B cell (primary cell): ENCODE data around the gene PLRG1. TPM values are rescaled to one million over a fixed set of nuclear protein-coding genes. Genes with fewer than 3 reads are reported as not detected.
"Not testable (repeated sequence)": the region's sequence is repeated elsewhere in the genome, so short reads cannot be mapped to it uniquely, and the experiment has no call there.

Experiments used
- ATAC-seq: fragments of 200-7000 bp; cut with Tn5 transposase; one replicate; pipeline ENCODE4 v1.10.0; 2021; ENCODE audit warnings: low read depth, mild to moderate bottlenecking, moderate number of reproducible peaks, moderate library complexity
- CTCF ChIA-PET: fragments of 350-600 bp; sonication (Branson Sonifier 250); formaldehyde crosslinking; loops from one replicate; lab custom pipeline; 2021; ENCODE audit warnings: antibody characterized with exemption, inconsistent platforms; lab: Charles Lee
- POLR2A ChIA-PET: fragments of 350-600 bp; sonication (Branson Sonifier 250); formaldehyde crosslinking; loops from one replicate; lab custom pipeline; 2021; ENCODE audit warnings: antibody characterized with exemption; lab: Charles Lee
- DNase-seq: peaks from one replicate; pipeline ENCODE4 v3.0.0; 2013
- H2AFZ ChIP-seq: 2 replicates; pipeline ENCODE4 v1.6.1; 2012; ENCODE audit warnings: mild to moderate bottlenecking, low read depth, low read length; ENCODE audit not compliant: insufficient read depth, poor library complexity, severe bottlenecking
- H3K27ac ChIP-seq, 2 donors: 1 replicate in 1 of 2; 2 replicates in 1 of 2; pipeline ENCODE4 v1.5.1; 2012 to 2013; ENCODE audit warnings: low read length in 2 of 2, mild to moderate bottlenecking in 2 of 2, moderate library complexity in 1 of 2
- H3K27me3 ChIP-seq, 4 experiments: fragments of 200-600 bp in 1 of 4; sonication (generic) in 1 of 4; replicated peaks in 1 of 4; 1 replicate in 2 of 4; 2 replicates in 2 of 4; pipeline versions ENCODE4 v1.6.1 to v1.7.0; 2013 to 2016; ENCODE audit warnings: low read length in 3 of 4, mild to moderate bottlenecking in 2 of 4, mixed read lengths in 1 of 4, moderate library complexity in 1 of 4; ENCODE audit not compliant: insufficient read depth in 4 of 4, control insufficient read depth in 3 of 4; ENCODE audit errors: control extremely low read depth in 1 of 4
- H3K36me3 ChIP-seq, 2 experiments: replicated peaks in 1 of 2; 1 replicate in 1 of 2; 2 replicates in 1 of 2; pipeline versions ENCODE4 v1.6.1 to v1.7.1; 2013; ENCODE audit warnings: low read length in 1 of 2; ENCODE audit not compliant: insufficient read depth in 2 of 2, control insufficient read depth in 1 of 2; ENCODE audit errors: control extremely low read depth in 1 of 2, extremely low read depth in 1 of 2
- H3K4me1 ChIP-seq, 2 donors: fragments of 200-600 bp in 1 of 2; sonication (generic) in 1 of 2; 1 replicate in 1 of 2; 2 replicates in 1 of 2; pipeline versions ENCODE4 v1.5.1 to v1.6.1; 2013 to 2017; ENCODE audit warnings: low read length in 2 of 2; ENCODE audit not compliant: control insufficient read depth in 2 of 2, insufficient read depth in 2 of 2
- H3K4me2 ChIP-seq: replicated peaks from 2 replicates; pipeline ENCODE3; 2012; ENCODE audit warnings: mild to moderate bottlenecking, low read depth, low read length; ENCODE audit not compliant: poor library complexity, severe bottlenecking
- H3K4me3 ChIP-seq, 5 experiments: fragments of 200-600 bp in 1 of 5; sonication (generic) in 1 of 5; 1 replicate in 3 of 5; 2 replicates in 2 of 5; pipeline versions ENCODE4 v1.5.1 to v1.7.0; 2011 to 2016; ENCODE audit warnings: low read length in 4 of 5, mild to moderate bottlenecking in 4 of 5, low read depth in 2 of 5, control low read depth in 1 of 5, moderate library complexity in 1 of 5; ENCODE audit not compliant: insufficient read depth in 1 of 5; ENCODE audit errors: control extremely low read depth in 1 of 5, extremely low read depth in 1 of 5
- H3K79me2 ChIP-seq: fragments of 200-600 bp; sonication (generic); one replicate; pipeline ENCODE4 v1.6.0; 2016; ENCODE audit warnings: low read length; ENCODE audit not compliant: control insufficient read depth, insufficient read depth
- H3K9ac ChIP-seq: fragments of 200-600 bp; sonication (generic); 2 replicates; pipeline ENCODE4 v1.6.1; 2017; ENCODE audit warnings: mild to moderate bottlenecking, low read length, moderate library complexity
- H3K9me3 ChIP-seq, 3 donors: one replicate each; pipeline versions ENCODE4 v1.6.1 to v1.7.1; 2013; ENCODE audit warnings: low read length in 2 of 3; ENCODE audit not compliant: control insufficient read depth in 2 of 3, insufficient read depth in 1 of 3; ENCODE audit errors: control extremely low read depth in 1 of 3
- H4K20me1 ChIP-seq: 2 replicates; pipeline ENCODE4 v1.6.0; 2012; ENCODE audit warnings: mild to moderate bottlenecking, low read length; ENCODE audit not compliant: insufficient read depth, control insufficient read depth, poor library complexity, severe bottlenecking
- H3K27ac Mint-ChIP-seq: one replicate; pipeline ENCODE4 v1.8.0; 2021; ENCODE audit warnings: mixed read lengths
- H3K27me3 Mint-ChIP-seq: one replicate; pipeline ENCODE4 v1.8.0; 2021; ENCODE audit warnings: mixed read lengths
- H3K4me1 Mint-ChIP-seq: one replicate; pipeline ENCODE4 v1.8.0; 2021; ENCODE audit warnings: mixed read lengths
- H3K4me3 Mint-ChIP-seq: one replicate; pipeline ENCODE4 v1.8.0; 2021; ENCODE audit warnings: mixed read lengths
- H3K9me3 Mint-ChIP-seq: one replicate; pipeline ENCODE4 v1.8.0; 2022; ENCODE audit warnings: mixed read lengths; ENCODE audit not compliant: insufficient read depth
- EZH2 ChIP-seq: IDR thresholded peaks from 2 replicates; pipeline ENCODE4 v1.6.1; 2012; ENCODE audit warnings: borderline replicate concordance, low read depth, mild to moderate bottlenecking, moderate library complexity, low read length; ENCODE audit not compliant: insufficient read depth, poor library complexity, severe bottlenecking
- WGBS: methylation state at CpG from one replicate; pipeline ENCODE4 v1.1.5; 2013; ENCODE audit warnings: missing lambda C conversion rate; ENCODE audit not compliant: insufficient coverage; 5-methylcytosine and 5-hydroxymethylcytosine counted together
- intact Hi-C: fragments of 100-400 bp; cut with micrococcal nuclease; formaldehyde crosslinking; loops from one replicate; pipeline ENCODE4 v1.10.0; 2022
- polyA plus RNA-seq: library from polyadenylated mRNA; depleted of rRNA; stranded (reverse); fragments of >200 nt; gene quantifications from 2 replicates; pipeline ENCODE4 v1.2.3, GENCODE V29; 2012
- total RNA-seq, 2 donors: library from RNA; stranded (reverse); fragments of 120-200 nt in 1 of 2; gene quantifications; 1 replicate in 1 of 2; 2 replicates in 1 of 2; pipeline versions ENCODE4 v1.2.3 to v1.2.4, GENCODE V29; 2013 to 2022
- TF ChIP-seq, protein P1 (sequence below): fragments of 200-600 bp; IDR thresholded peaks from one replicate; pipeline ENCODE4 v1.8.0; 2022; ENCODE audit warnings: antibody characterized with exemption, mild to moderate bottlenecking

The PLRG1 gene
- total and polyA plus RNA-seq, 2 donors (not counting 1 experiment from before 2014, with no cell fraction given), result 41.8 to 79.0 TPM

- Histone ChIP-seq H3K9me3 (no peaks in the 10 kb centered on the region), H4K20me1 (no peaks in the 10 kb centered on the region), H2AFZ (no peak overlapping the region), H3K9ac (no peak overlapping the region), H3K79me2 (no peaks in the 10 kb centered on the region), H3K27me3 (peaks cover 0 to 3% (median under 1%) of the 10 kb centered on the region in 4 experiments), H3K4me2 (no peak overlapping the region), H3K4me3 (no peak overlapping the region), H3K27ac (no peak overlapping the region), H3K36me3 (no peaks in the 10 kb centered on the region), H3K4me1 (no peaks in the 10 kb centered on the region)
- intact Hi-C loops, result no loop called here
- DNase-seq (no peak), ATAC-seq (no peak)
- Mint-ChIP-seq H3K27ac (no peak overlapping the region), H3K4me1 (no peaks in the 10 kb centered on the region), H3K27me3 (peaks cover 8% of the 10 kb centered on the region), H3K9me3 (no peaks in the 10 kb centered on the region), H3K4me3 (no peak overlapping the region)
- TF ChIP-seq, protein P1, sequence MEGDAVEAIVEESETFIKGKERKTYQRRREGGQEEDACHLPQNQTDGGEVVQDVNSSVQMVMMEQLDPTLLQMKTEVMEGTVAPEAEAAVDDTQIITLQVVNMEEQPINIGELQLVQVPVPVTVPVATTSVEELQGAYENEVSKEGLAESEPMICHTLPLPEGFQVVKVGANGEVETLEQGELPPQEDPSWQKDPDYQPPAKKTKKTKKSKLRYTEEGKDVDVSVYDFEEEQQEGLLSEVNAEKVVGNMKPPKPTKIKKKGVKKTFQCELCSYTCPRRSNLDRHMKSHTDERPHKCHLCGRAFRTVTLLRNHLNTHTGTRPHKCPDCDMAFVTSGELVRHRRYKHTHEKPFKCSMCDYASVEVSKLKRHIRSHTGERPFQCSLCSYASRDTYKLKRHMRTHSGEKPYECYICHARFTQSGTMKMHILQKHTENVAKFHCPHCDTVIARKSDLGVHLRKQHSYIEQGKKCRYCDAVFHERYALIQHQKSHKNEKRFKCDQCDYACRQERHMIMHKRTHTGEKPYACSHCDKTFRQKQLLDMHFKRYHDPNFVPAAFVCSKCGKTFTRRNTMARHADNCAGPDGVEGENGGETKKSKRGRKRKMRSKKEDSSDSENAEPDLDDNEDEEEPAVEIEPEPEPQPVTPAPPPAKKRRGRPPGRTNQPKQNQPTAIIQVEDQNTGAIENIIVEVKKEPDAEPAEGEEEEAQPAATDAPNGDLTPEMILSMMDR, result no peak
- no peak for TF ChIP-seq EZH2
- ChIA-PET POLR2A (no interaction called here), CTCF (no interaction called here)
Measured at GRCh38 chr4:154595807-154596206, 45.6 kb upstream of the PLRG1 start.

DNA sequence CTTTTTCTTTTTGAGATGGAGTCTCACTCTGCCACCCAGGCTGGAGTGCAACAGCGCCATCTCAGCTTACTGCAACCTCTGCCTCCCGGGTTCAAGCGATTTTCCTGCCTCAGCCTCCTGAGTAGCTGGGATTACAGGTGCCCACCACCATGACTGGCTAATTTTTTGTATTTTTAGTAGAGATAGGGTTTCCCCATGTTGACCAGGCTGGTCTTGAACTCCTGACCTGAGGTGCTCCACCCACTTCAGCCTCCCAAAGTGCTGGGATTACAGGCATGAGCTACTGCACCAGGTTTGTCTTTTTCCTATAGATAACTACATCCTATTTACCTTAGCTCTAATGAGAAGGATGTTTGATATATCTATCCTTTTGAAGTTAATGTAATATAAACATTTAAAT lies 44.1 kb upstream of the PLRG1 start:
- POLR2A ChIA-PET, H3K9ac ChIP-seq, H3K36me3 ChIP-seq, DNase-seq, H3K4me1 ChIP-seq, H3K4me3 ChIP-seq, H3K4me3 Mint-ChIP-seq, H4K20me1 ChIP-seq, intact Hi-C loops, H3K27me3 ChIP-seq, H3K79me2 ChIP-seq, H3K27ac Mint-ChIP-seq, H3K9me3 ChIP-seq, H2AFZ ChIP-seq, H3K9me3 Mint-ChIP-seq, H3K4me1 Mint-ChIP-seq, CTCF ChIA-PET, ATAC-seq, H3K4me2 ChIP-seq, H3K27ac ChIP-seq: not testable (repeated sequence)
- H3K27me3 Mint-ChIP-seq, result peaks cover 17% of the 10 kb centered on the region
- 80% methylated on average over 1 of the region's 3 CpGs for WGBS
